HG03432 (cell line): ENCODE results near the gene ANTXR1.
"Not testable (repeated sequence)": the region's sequence is repeated elsewhere in the genome, so short reads cannot be mapped to it uniquely, and the experiment has no call there.

Experiments used
- ATAC-seq: cut with Tn5 transposase; IDR thresholded peaks from one replicate; pipeline ENCODE4 v1.9.1; 2021; ENCODE audit warnings: mild to moderate bottlenecking, moderate library complexity; ENCODE audit not compliant: unreplicated experiment

Gene ANTXR1

GRCh38 chr2:69222953-69223658, 210.1 kb downstream of the ANTXR1 start:
- no peak for ATAC-seq

- no peak for ATAC-seq
These were observed 211.0 kb downstream of the ANTXR1 start for GRCh38 chr2:69223759-69224511.

GRCh38 chr2:69224512-69224837, 211.5 kb downstream of the ANTXR1 start:
- ATAC-seq: no peak

DNA sequence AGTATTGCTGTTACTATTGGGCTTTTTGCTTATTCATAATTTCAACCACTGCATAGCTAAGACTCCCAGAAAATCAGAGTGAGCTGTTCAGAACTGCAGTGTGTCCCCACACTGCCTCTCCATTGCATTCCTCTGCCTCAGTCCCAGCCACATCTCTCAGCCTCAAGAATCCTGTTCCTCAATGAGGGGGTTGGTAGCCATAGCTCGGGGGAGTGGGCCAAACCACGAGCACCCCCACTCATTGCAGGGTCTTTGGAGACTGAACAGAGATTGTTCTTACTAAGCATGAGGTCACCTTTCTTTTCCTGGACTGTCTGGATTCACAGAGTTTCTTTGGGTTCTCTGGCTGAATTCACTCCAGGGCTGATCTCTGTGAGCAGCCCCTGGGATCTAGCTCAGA, 213.0 kb downstream of the ANTXR1 start:
- no peak for ATAC-seq

DNA sequence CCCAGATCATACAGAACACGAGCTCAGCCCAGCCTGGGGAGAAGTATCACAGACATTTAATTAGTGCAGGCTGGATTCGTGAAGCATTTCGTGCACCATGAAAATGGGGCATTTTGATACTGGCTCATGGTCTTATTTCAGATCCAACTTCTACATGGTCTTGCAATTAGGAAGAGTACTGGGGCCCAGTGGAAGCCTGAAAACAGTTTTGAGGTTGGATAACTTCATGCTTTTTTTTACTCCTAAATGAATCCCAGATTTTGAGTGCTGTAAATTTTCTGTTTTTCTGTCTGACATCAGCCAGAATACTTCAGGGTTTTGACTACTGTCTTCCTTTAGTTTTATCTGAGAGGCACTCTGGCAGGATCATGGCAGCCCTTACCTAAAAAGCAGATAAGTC, 213.9 kb downstream of the ANTXR1 start:
- ATAC-seq: no peak

GRCh38 chr2:69227716-69228115, 214.7 kb downstream of the ANTXR1 start:
- ATAC-seq: no peak

GRCh38 chr2:69230946-69231345, 218.0 kb downstream of the ANTXR1 start:
- ATAC-seq: not testable (repeated sequence)

- ATAC-seq: no peak
These were observed 218.8 kb downstream of the ANTXR1 start for GRCh38 chr2:69231612-69232277.

DNA sequence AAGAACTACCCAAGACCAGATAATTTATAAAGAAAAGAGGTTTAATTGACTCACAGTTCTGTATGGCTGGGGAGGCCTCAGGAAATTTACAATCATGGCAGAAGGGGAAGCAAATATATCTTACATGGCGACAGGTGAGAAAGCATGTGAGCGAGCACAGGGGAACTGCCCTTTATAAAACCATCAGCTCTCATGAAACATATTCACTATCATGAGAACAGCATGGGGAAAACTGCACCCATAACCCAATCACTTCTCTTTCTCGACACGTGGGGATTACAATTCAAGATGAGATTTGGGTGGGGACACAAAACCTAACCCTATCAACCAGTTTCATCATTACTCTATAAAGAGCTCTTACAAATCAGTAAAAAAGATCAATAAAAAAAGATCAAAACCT, 222.9 kb downstream of the ANTXR1 start:
- not testable (repeated sequence) for ATAC-seq

DNA sequence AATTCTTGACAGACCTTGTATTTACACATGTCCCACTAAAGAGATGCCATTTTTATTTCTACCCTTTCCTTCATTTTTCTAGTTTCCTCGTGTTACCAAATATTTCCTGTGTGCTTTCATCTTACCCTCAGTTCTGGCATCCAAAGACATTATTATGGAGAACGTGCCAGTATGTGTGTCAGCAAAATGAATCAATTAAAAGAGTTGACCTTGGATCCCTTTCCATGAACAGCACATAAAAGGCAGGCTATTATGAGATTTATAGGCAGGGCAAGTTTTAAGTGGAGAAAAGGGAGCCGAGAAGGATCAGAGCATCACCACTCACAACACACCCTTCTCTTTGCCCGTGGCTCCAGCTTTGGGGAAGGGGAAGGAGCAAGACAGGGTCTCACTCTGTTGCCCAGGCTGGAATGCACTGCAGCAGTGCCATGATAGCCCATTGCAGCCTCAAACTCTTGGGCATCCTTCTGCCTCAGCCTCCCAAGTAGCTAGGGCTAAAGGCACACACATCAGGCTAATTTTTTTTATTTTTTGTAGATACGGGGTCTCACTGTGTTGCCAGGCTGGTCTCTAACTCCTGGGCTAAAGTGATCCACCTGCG, 224.2 kb downstream of the ANTXR1 start:
- no peak for ATAC-seq

DNA sequence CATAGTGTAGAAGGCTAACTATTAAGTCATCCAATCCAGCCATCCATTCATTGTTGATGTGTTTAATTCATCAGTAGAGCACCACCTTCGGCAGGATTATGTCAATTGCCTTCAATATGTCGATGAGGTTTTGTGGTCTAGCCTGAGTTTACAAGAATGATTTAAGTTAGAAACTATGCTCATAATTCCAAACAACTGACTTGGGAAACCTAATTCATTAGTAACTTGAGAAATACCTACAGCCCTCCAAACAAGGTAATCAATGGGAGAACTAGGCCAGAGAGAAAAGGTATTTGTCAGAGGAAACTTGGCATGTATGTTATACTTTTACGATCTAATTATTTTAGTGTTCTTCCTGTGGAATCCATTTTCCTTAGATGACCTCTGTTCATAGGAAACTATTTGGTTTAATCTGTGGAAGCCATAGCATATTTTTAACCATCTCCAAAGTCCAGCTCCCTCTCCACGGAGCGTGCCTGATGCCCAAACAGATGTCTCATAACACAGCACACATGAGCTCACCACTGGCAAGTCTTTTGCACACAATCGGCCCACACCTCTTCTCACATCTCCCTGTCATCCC, 225.6 kb downstream of the ANTXR1 start:
- ATAC-seq: no peak

- ATAC-seq: no peak
These were observed 228.1 kb downstream of the ANTXR1 start for GRCh38 chr2:69241093-69241492.

- no peak for ATAC-seq
These were observed 228.9 kb downstream of the ANTXR1 start for GRCh38 chr2:69241664-69242514.

GRCh38 chr2:69242651-69243051, 229.7 kb downstream of the ANTXR1 start:
- no peak for ATAC-seq

DNA sequence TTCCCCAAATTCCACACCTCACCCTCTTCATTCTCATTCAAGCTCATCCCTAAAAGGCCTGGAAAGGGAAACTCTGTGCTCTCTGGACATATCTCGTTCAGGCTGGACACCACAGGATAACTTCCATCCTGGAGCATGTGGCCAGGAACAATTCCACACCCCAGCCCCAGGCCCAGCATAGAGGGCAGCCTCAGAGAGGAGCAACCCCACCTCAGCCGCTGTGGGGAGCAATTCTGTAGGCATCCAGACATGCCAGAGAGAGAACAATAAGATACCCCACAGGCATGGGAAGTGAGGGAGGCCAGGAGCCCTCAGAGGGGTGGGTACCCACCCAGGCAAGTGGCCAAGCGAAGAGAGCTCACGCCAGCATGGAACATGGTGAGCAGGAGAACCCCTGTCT, 230.7 kb downstream of the ANTXR1 start:
- no peak for ATAC-seq

GRCh38 chr2:69244882-69245281, 231.9 kb downstream of the ANTXR1 start:
- ATAC-seq: no peak

DNA sequence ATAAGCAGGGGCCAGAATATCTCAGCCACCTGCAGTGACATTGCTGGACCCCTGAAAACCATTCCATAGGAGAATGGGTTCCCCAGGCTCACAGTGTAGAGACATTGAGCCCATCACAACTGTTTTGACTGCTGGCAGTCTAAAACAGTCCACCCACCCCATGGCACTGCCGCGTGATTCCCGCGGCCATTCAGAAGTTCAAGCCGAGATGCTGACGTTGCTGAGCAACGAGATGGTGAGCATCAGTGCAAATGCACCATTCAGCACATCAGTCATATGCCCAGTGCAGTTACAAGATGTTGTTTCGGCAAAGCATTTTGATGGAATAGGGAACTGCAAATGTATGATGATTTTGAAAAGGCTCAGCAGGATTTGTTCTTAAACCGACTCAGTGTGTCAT, 234.6 kb downstream of the ANTXR1 start:
- no peak for ATAC-seq

DNA sequence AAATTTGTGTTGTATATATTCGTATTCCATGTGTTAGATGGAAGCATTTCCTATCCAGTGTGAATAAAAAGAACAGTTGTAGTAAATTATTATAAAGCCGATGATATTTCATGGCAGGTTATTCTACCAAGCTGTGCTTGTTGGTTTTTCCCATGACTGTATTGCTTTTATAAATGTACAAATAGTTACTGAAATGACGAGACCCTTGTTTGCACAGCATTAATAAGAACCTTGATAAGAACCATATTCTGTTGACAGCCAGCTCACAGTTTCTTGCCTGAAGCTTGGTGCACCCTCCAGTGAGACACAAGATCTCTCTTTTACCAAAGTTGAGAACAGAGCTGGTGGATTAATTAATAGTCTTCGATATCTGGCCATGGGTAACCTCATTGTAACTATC, 235.3 kb downstream of the ANTXR1 start:
- no peak for ATAC-seq

GRCh38 chr2:69250981-69251380, 238.0 kb downstream of the ANTXR1 start:
- no peak for ATAC-seq

DNA sequence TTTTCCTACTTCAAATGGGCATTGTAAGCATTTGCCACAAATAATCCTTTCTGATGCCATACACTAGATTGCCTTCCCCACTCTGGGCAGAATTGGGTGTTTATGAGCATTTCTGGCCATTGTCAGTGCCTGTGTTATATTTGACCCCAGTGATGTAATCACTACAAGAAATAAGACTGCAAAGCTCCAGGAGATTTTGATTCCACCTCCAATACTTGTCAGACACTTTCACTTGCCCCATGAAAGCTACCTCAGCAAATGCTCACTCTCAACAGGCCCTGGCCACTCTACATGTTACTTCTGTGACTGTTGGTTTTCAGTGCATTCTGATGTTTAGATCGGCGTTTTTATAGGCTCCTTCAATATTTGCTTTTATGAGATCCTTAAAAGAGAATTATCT, 239.0 kb downstream of the ANTXR1 start:
- no peak for ATAC-seq
